Liver (tissue), 9 donors: ENCODE data around the gene ARNT2. TPM values are rescaled to one million over a fixed set of nuclear protein-coding genes. Genes with fewer than 3 reads are reported as not detected.

Experiments
- DNase-seq: peaks from one replicate; pipeline ENCODE4 v3.0.0-alpha.2; 2017; ENCODE audit warnings: low spot score
- H3K27ac ChIP-seq, 2 donors: one replicate each; pipeline ENCODE4 v1.7.0; 2013; ENCODE audit warnings: inconsistent platforms in 2 of 2, low read length in 2 of 2, control low read depth in 1 of 2, low read depth in 1 of 2, mild to moderate bottlenecking in 1 of 2
- H3K27me3 ChIP-seq, 4 donors: one replicate each; pipeline versions ENCODE4 v1.6.1 to v1.7.0; 2013; ENCODE audit warnings: low read length in 3 of 4, inconsistent platforms in 1 of 4, mild to moderate bottlenecking in 1 of 4, moderate library complexity in 1 of 4; ENCODE audit not compliant: control insufficient read depth in 4 of 4, insufficient read depth in 4 of 4
- H3K36me3 ChIP-seq, 4 donors: one replicate each; pipeline versions ENCODE4 v1.6.1 to v1.7.0; 2013; ENCODE audit warnings: low read length in 3 of 4, mild to moderate bottlenecking in 3 of 4, low read depth in 1 of 4, moderate library complexity in 1 of 4; ENCODE audit not compliant: control insufficient read depth in 4 of 4, insufficient read depth in 3 of 4
- H3K4me1 ChIP-seq, 4 donors: one replicate each; pipeline versions ENCODE4 v1.6.1 to v1.7.0; 2013; ENCODE audit warnings: low read length in 3 of 4, mild to moderate bottlenecking in 3 of 4, moderate library complexity in 1 of 4; ENCODE audit not compliant: control insufficient read depth in 4 of 4, insufficient read depth in 4 of 4
- H3K4me3 ChIP-seq, 3 donors: one replicate each; pipeline versions ENCODE4 v1.6.1 to v1.7.0; 2013; ENCODE audit warnings: low read length in 3 of 3, control low read depth in 1 of 3, low read depth in 1 of 3, mild to moderate bottlenecking in 1 of 3
- H3K9ac ChIP-seq, 2 donors: one replicate each; pipeline ENCODE4 v1.7.0; 2013; ENCODE audit warnings: low read length in 2 of 2, mild to moderate bottlenecking in 2 of 2, moderate library complexity in 2 of 2, control low read depth in 1 of 2, low read depth in 1 of 2
- H3K9me3 ChIP-seq, 4 donors: one replicate each; pipeline versions ENCODE4 v1.6.1 to v1.7.0; 2013; ENCODE audit warnings: low read length in 3 of 4; ENCODE audit not compliant: control insufficient read depth in 4 of 4
- EGR1 ChIP-seq, 2 donors: IDR thresholded peaks; 2 replicates each; pipeline ENCODE4 v1.6.1; 2016 to 2018; ENCODE audit warnings: antibody characterized with exemption in 2 of 2, low read depth in 2 of 2
- FOXA1 ChIP-seq: IDR thresholded peaks from 2 replicates; pipeline ENCODE4 v1.6.1; 2016; ENCODE audit warnings: antibody characterized with exemption
- FOXA2 ChIP-seq: IDR thresholded peaks from 2 replicates; pipeline ENCODE4 v1.6.1; 2016; ENCODE audit warnings: antibody characterized with exemption
- GABPA ChIP-seq, 2 donors: IDR thresholded peaks in 1 of 2; conservative IDR thresholded peaks in 1 of 2; 2 replicates each; pipeline ENCODE4 v1.6.1; 2016; ENCODE audit warnings: antibody characterized with exemption in 2 of 2, mild to moderate bottlenecking in 1 of 2, moderate library complexity in 1 of 2
- HNF4A ChIP-seq, 2 donors: conservative IDR thresholded peaks; 2 replicates each; pipeline ENCODE4 v1.6.1; 2016; ENCODE audit warnings: antibody characterized with exemption in 2 of 2, mild to moderate bottlenecking in 2 of 2
- HNF4G ChIP-seq: IDR thresholded peaks from 2 replicates; pipeline ENCODE4 v1.6.1; 2016; ENCODE audit warnings: antibody characterized with exemption
- JUND ChIP-seq, 2 donors: IDR thresholded peaks; 2 replicates each; pipeline ENCODE4 v1.6.1; 2016; ENCODE audit warnings: antibody characterized with exemption in 2 of 2
- RAD21 ChIP-seq, 2 donors: IDR thresholded peaks; 2 replicates each; pipeline ENCODE4 v1.6.1; 2016; ENCODE audit warnings: antibody characterized with exemption in 2 of 2, mild to moderate bottlenecking in 2 of 2
- RXRA ChIP-seq, 2 donors: IDR thresholded peaks; 2 replicates each; pipeline ENCODE4 v1.6.1; 2017 to 2018; ENCODE audit warnings: antibody characterized with exemption in 2 of 2, mild to moderate bottlenecking in 1 of 2
- SP1 ChIP-seq: IDR thresholded peaks from 2 replicates; pipeline ENCODE4 v1.6.1; 2018; ENCODE audit warnings: antibody characterized with exemption, mild to moderate bottlenecking
- YY1 ChIP-seq: IDR thresholded peaks from 2 replicates; pipeline ENCODE4 v1.6.1; 2016; ENCODE audit warnings: antibody characterized with exemption, mild to moderate bottlenecking
- WGBS: extraction: QIAGEN DNeasy Blood & Tissue Kit; methylation state at CpG from one replicate; pipeline ENCODE4 v1.1.7; 2013; 5-methylcytosine and 5-hydroxymethylcytosine counted together
- polyA plus RNA-seq, 2 donors: library from polyadenylated mRNA; stranded (reverse) in 1 of 2; unstranded in 1 of 2; fragments of 200-250 nt in 1 of 2; fragments of >200 nt in 1 of 2; fragmentation: Nextera tagmentation in 1 of 2; extraction: Ambion mirVana in 1 of 2; gene quantifications; one replicate each; pipeline versions ENCODE4 v1.2.1 to v1.2.3, GENCODE V29; 2013 to 2015
- total RNA-seq, 2 donors: library from RNA; depleted of rRNA; stranded (reverse); fragments of >200 nt; gene quantifications; one replicate each; pipeline ENCODE4 v1.2.3, GENCODE V29; 2014
- TF ChIP-seq, protein P1 (sequence below): IDR thresholded peaks from 2 replicates; pipeline ENCODE4 v1.6.1; 2016; ENCODE audit warnings: antibody characterized with exemption
- TF ChIP-seq, protein P2 (sequence below): IDR thresholded peaks from 2 replicates; pipeline ENCODE4 v1.6.1; 2016; ENCODE audit warnings: antibody characterized with exemption, mild to moderate bottlenecking
- TF ChIP-seq, protein P3 (sequence below): IDR thresholded peaks from 2 replicates; pipeline ENCODE4 v1.6.1; 2016; ENCODE audit warnings: antibody characterized with exemption
- TF ChIP-seq, protein P4 (sequence below): fragments of 150-350 bp; IDR thresholded peaks from 2 replicates; pipeline ENCODE4 v1.5.1; 2017; ENCODE audit warnings: improper control_type of control experiment, low read depth, low read length; ENCODE audit not compliant: missing input control
- donor health status: healthy.
- donor health status: healthy.
- donor health status: healthy.
- donor health status: healthy.
- donor health status: healthy.

The ARNT2 gene
- total and polyA plus RNA-seq, 4 donors, result 0.17 to 0.92 (median 0.54) TPM

DNA sequence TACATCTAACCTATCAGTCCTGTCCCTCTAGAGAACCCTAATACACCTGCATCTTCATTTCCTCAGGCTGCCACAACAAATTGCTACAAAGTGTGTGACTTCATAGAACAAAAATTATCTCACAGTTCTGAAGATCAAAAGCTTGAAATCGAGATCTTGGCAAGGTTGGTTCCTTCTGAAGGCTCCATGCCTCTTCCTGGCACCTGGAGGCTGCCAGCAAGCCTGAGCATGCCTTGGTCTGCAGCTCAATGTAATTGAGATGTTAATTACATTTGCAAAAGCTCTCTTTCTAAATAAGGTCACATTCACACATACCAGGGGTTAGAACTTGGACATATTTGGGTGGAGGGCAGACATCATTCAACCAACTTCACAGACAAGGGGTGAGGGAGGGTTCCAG, 204.5 kb downstream of the ARNT2 start:
- no peaks in the 10 kb centered on the region for H3K9me3 ChIP-seq
- no peak overlapping the region for H3K4me3 ChIP-seq
- TF ChIP-seq, protein P1, sequence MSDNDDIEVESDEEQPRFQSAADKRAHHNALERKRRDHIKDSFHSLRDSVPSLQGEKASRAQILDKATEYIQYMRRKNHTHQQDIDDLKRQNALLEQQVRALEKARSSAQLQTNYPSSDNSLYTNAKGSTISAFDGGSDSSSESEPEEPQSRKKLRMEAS, result no peak
- no peak for TF ChIP-seq RXRA (IDR thresholded peaks at IDR 0.05)
- no peak for TF ChIP-seq SP1
- TF ChIP-seq GABPA (IDR thresholded peaks at IDR 0.05 in 1 of 2, conservative IDR thresholded peaks at IDR 0.05 in 1 of 2), result no peak
- no peak for TF ChIP-seq EGR1 (IDR thresholded peaks at IDR 0.05; ENCODE audit: low read depth in 2 of 2)
- no peak for TF ChIP-seq HNF4A (conservative IDR thresholded peaks at IDR 0.05)
- no peaks in the 10 kb centered on the region for H3K36me3 ChIP-seq
- H3K9ac ChIP-seq, result no peak overlapping the region
- 68% methylated on average over 1 of the region's 1 CpG for WGBS
- DNase-seq, result no peak
- no peaks in the 10 kb centered on the region for H3K27me3 ChIP-seq
- H3K27ac ChIP-seq, result no peak overlapping the region
- peaks cover 11 to 16% (median 12%) of the 10 kb centered on the region in 4 donors for H3K4me1 ChIP-seq

DNA sequence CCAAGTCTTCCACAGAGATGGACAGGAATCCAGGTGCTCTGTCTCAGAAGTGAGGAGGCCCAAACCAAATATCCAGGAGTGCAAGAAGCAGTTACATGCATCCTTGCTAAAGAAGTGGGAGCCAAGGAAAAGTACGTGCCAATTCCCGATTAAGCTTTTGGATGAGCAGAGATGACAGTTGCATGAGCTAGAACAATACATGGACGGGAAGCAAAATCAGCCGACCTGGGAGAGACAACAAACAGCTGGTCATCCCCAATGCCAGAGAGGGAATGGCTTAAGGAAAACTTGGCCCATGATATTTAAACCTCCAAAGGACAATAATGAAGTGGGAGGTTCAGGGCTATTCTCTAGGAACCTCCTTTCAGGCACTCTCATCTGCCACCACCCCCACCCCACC, 204.9 kb downstream of the ARNT2 start:
- Histone ChIP-seq H3K4me3 (no peak overlapping the region), H3K27ac (no peak overlapping the region), H3K9ac (no peak overlapping the region), H3K27me3 (no peaks in the 10 kb centered on the region), H3K9me3 (no peaks in the 10 kb centered on the region), H3K4me1 (peaks cover 11 to 16% (median 12%) of the 10 kb centered on the region in 4 donors), H3K36me3 (no peaks in the 10 kb centered on the region)
- TF ChIP-seq YY1, result no peak
- no peak for TF ChIP-seq HNF4G
- TF ChIP-seq RXRA (IDR thresholded peaks at IDR 0.05), result no peak
- 86% methylated on average over 4 of the region's 4 CpGs for WGBS
- no peak for DNase-seq

DNA sequence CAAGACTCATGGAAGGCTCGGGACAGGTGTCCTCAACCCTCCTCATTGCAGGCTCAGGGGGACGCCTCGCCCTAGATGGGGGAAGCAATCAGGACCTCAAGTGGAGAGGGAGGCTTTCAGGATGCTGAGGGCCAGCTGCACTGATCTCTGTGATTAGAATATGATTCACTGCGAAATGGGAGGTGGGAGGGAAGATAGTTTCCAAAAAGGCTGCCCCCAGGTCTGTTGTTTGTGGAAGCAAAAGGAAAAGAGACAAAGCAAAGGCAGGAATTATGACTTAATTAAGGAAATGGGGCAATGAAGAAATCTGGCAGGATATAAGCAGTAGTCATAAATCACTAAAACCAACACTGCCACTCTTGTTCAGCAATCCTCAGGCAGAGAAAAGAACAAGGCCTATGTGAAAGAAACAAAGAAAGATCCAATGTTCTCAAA, 205.3 kb downstream of the ARNT2 start:
- peaks cover 11 to 16% (median 12%) of the 10 kb centered on the region in 4 donors for H3K4me1 ChIP-seq
- H3K27me3 ChIP-seq, result no peaks in the 10 kb centered on the region
- TF ChIP-seq RAD21 (IDR thresholded peaks at IDR 0.05) (no peak), JUND (IDR thresholded peaks at IDR 0.05) (no peak), GABPA (IDR thresholded peaks at IDR 0.05 in 1 of 2, conservative IDR thresholded peaks at IDR 0.05 in 1 of 2) (no peak), EGR1 (IDR thresholded peaks at IDR 0.05; ENCODE audit: low read depth in 2 of 2) (no peak), FOXA2 (no peak), YY1 (no peak), RXRA (IDR thresholded peaks at IDR 0.05) (no peak), FOXA1 (no peak)
- TF ChIP-seq, protein P2, sequence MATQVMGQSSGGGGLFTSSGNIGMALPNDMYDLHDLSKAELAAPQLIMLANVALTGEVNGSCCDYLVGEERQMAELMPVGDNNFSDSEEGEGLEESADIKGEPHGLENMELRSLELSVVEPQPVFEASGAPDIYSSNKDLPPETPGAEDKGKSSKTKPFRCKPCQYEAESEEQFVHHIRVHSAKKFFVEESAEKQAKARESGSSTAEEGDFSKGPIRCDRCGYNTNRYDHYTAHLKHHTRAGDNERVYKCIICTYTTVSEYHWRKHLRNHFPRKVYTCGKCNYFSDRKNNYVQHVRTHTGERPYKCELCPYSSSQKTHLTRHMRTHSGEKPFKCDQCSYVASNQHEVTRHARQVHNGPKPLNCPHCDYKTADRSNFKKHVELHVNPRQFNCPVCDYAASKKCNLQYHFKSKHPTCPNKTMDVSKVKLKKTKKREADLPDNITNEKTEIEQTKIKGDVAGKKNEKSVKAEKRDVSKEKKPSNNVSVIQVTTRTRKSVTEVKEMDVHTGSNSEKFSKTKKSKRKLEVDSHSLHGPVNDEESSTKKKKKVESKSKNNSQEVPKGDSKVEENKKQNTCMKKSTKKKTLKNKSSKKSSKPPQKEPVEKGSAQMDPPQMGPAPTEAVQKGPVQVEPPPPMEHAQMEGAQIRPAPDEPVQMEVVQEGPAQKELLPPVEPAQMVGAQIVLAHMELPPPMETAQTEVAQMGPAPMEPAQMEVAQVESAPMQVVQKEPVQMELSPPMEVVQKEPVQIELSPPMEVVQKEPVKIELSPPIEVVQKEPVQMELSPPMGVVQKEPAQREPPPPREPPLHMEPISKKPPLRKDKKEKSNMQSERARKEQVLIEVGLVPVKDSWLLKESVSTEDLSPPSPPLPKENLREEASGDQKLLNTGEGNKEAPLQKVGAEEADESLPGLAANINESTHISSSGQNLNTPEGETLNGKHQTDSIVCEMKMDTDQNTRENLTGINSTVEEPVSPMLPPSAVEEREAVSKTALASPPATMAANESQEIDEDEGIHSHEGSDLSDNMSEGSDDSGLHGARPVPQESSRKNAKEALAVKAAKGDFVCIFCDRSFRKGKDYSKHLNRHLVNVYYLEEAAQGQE, result no peak
- TF ChIP-seq, protein P3, sequence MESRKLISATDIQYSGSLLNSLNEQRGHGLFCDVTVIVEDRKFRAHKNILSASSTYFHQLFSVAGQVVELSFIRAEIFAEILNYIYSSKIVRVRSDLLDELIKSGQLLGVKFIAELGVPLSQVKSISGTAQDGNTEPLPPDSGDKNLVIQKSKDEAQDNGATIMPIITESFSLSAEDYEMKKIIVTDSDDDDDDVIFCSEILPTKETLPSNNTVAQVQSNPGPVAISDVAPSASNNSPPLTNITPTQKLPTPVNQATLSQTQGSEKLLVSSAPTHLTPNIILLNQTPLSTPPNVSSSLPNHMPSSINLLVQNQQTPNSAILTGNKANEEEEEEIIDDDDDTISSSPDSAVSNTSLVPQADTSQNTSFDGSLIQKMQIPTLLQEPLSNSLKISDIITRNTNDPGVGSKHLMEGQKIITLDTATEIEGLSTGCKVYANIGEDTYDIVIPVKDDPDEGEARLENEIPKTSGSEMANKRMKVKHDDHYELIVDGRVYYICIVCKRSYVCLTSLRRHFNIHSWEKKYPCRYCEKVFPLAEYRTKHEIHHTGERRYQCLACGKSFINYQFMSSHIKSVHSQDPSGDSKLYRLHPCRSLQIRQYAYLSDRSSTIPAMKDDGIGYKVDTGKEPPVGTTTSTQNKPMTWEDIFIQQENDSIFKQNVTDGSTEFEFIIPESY, result no peak
- TF ChIP-seq, protein P4, sequence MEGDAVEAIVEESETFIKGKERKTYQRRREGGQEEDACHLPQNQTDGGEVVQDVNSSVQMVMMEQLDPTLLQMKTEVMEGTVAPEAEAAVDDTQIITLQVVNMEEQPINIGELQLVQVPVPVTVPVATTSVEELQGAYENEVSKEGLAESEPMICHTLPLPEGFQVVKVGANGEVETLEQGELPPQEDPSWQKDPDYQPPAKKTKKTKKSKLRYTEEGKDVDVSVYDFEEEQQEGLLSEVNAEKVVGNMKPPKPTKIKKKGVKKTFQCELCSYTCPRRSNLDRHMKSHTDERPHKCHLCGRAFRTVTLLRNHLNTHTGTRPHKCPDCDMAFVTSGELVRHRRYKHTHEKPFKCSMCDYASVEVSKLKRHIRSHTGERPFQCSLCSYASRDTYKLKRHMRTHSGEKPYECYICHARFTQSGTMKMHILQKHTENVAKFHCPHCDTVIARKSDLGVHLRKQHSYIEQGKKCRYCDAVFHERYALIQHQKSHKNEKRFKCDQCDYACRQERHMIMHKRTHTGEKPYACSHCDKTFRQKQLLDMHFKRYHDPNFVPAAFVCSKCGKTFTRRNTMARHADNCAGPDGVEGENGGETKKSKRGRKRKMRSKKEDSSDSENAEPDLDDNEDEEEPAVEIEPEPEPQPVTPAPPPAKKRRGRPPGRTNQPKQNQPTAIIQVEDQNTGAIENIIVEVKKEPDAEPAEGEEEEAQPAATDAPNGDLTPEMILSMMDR, result no peak
- no peak overlapping the region for H3K4me3 ChIP-seq
- H3K9me3 ChIP-seq, result no peaks in the 10 kb centered on the region
- WGBS, result 74% methylated on average over 4 of the region's 4 CpGs
- H3K9ac ChIP-seq, result no peak overlapping the region
- no peak overlapping the region for H3K27ac ChIP-seq
- no peak for DNase-seq
- no peaks in the 10 kb centered on the region for H3K36me3 ChIP-seq
